ENCODE results near the gene PTPN4.

DNA sequence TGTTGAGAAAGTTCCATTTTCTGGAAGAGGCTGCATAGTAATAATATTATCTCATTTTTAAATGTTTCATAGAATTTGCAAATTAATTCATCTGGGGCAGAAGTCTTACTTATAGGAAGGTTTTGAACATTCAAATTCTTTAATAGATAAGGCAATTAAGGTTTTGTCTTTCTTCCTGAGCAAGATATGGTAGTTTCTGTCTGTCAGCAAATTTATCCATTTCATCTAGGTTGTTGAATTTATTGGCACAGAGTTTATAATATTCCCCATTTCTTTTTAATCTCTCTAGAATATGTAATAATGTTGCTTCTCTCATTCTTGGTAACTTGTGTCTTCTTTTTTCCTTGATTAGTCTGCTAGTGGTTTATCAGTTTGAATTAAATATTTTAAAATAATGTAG is 163.0 kb downstream of the PTPN4 start:
- TF ChIP-seq CTCF (IDR thresholded peaks at IDR 0.05): no peak
- TF ChIP-seq POLR2A (IDR thresholded peaks at IDR 0.05): no peak

Data from uterus (tissue), 2 donors.